MM.1S (cell line): ENCODE data around the gene LRP10.

Experiments used
- DNase-seq: peaks from one replicate; pipeline ENCODE4 v3.0.0-alpha.2; 2015
- H2AFZ ChIP-seq: fragments of 300-600 bp; sonication (generic); 2 replicates; pipeline ENCODE4 v1.6.0; 2016; ENCODE audit warnings: antibody characterized with exemption, low read length
- H3F3A ChIP-seq: fragments of 300-600 bp; sonication (generic); 2 replicates; pipeline ENCODE4 v1.6.1; 2016; ENCODE audit warnings: mild to moderate bottlenecking, antibody characterized with exemption, low read length, moderate library complexity, mixed read lengths; ENCODE audit not compliant: insufficient read depth
- H3K27ac ChIP-seq: fragments of 300-600 bp; sonication (generic); 2 replicates; pipeline ENCODE4 v1.5.1; 2016; ENCODE audit warnings: mild to moderate bottlenecking, low read length
- H3K27me3 ChIP-seq: fragments of 300-600 bp; sonication (generic); replicated peaks from 2 replicates; pipeline ENCODE4 v1.6.0; 2016; ENCODE audit warnings: low read length; ENCODE audit not compliant: insufficient read depth
- H3K36me3 ChIP-seq: fragments of 300-600 bp; sonication (generic); replicated peaks from 2 replicates; pipeline ENCODE4 v1.6.1; 2016; ENCODE audit warnings: mild to moderate bottlenecking, low read length, mixed read lengths; ENCODE audit not compliant: insufficient read depth
- H3K4me1 ChIP-seq: fragments of 300-600 bp; sonication (generic); 2 replicates; pipeline ENCODE4 v1.6.1; 2016; ENCODE audit warnings: low read length, mixed read lengths
- H3K4me2 ChIP-seq: fragments of 300-600 bp; sonication (generic); 2 replicates; pipeline ENCODE4 v1.6.0; 2016; ENCODE audit warnings: low read depth, low read length
- H3K4me3 ChIP-seq: fragments of 300-600 bp; sonication (generic); 2 replicates; pipeline ENCODE4 v1.5.1; 2016; ENCODE audit warnings: low read length, mixed read lengths
- H3K79me2 ChIP-seq: fragments of 300-600 bp; sonication (generic); 2 replicates; pipeline ENCODE4 v1.6.1; 2016; ENCODE audit warnings: mixed run types, low read length, mixed read lengths
- H3K9ac ChIP-seq: fragments of 300-600 bp; sonication (generic); 2 replicates; pipeline ENCODE4 v1.6.1; 2016; ENCODE audit warnings: low read length, mixed read lengths
- H3K9me2 ChIP-seq: fragments of 300-600 bp; sonication (generic); replicated peaks from 2 replicates; pipeline ENCODE4 v1.6.1; 2016; ENCODE audit warnings: mild to moderate bottlenecking, low read length, mixed read lengths; ENCODE audit not compliant: insufficient read depth
- H3K9me3 ChIP-seq: fragments of 300-600 bp; sonication (generic); replicated peaks from 2 replicates; pipeline ENCODE4 v1.6.1; 2016; ENCODE audit warnings: mild to moderate bottlenecking, low read length, mixed read lengths; ENCODE audit not compliant: insufficient read depth
- H4K20me1 ChIP-seq: fragments of 300-600 bp; sonication (generic); 2 replicates; pipeline ENCODE4 v1.6.1; 2016; ENCODE audit warnings: mild to moderate bottlenecking, low read length, moderate library complexity, mixed read lengths; ENCODE audit not compliant: insufficient read depth
- EZH2 ChIP-seq: fragments of 300-600 bp; sonication (generic); optimal IDR thresholded peaks from 2 replicates; pipeline ENCODE3; 2017; ENCODE audit warnings: low read depth, mild to moderate bottlenecking, antibody characterized with exemption, low read length, mixed read lengths
- EZH2phosphoT487 ChIP-seq: fragments of 300-600 bp; sonication (generic); IDR thresholded peaks from 2 replicates; pipeline ENCODE4 v1.6.1; 2018; ENCODE audit warnings: antibody characterized with exemption, low read length
- TF ChIP-seq, protein P1 (sequence below): fragments of 300-600 bp; sonication (generic); IDR thresholded peaks from 2 replicates; pipeline ENCODE4 v1.5.1; 2016; ENCODE audit warnings: antibody characterized with exemption, low read length, mixed read lengths

Gene LRP10

DNA sequence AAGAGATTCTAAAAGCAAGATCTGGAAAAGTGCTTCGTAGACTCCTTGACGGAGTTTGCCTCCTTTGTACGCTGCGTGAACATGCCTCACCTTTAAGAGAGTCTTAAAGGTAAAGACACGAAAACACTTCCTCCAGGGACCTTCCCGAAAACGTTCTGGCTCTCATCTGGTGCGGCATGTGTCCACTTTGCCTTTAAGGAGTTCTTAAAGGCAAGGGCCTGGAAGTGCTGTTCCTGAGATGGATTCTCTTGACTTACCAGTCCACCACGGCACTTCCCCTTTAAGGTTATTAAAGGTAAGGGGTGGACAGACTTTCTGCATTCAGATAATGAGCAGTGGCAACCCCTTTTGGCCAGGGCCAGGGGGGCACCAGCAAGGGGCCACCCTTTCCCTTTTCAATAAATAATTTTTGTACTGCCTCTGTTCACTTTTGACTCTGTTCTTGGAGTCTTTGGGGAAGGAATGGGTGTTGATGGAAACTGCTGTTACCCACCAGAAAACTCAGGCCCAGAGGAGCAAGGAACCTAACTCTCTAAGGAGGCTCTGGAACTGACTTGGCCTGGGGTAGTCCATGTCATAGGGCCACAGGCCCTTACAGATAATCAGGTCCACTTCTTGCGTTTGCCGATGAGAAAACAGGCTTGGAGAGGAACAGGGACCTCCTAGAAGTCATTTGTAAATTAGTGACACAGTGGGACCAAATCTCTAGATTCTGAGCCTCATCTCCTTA, 15.9 kb downstream of the LRP10 start:
- Histone ChIP-seq H3K9ac (peak overlapping the region; percentile 82), H3K79me2 (no peaks in the 10 kb centered on the region), H4K20me1 (no peaks in the 10 kb centered on the region), H3K27me3 (no peaks in the 10 kb centered on the region), H3K27ac (peak overlapping the region; percentile 97), H3F3A (peaks cover 24% of the 10 kb centered on the region), H3K4me3 (peak overlapping the region; percentile 62), H3K4me1 (peaks cover 5% of the 10 kb centered on the region; the same call in 1 of the 2 replicates), H3K4me2 (peak overlapping the region; percentile 79), H2AFZ (peak overlapping the region; percentile 61; the same call in 1 of the 2 replicates), H3K9me3 (no peaks in the 10 kb centered on the region), H3K9me2 (no peaks in the 10 kb centered on the region), H3K36me3 (no peaks in the 10 kb centered on the region)
- TF ChIP-seq EZH2phosphoT487, result no peak
- no peak for TF ChIP-seq EZH2
- TF ChIP-seq, protein P1, sequence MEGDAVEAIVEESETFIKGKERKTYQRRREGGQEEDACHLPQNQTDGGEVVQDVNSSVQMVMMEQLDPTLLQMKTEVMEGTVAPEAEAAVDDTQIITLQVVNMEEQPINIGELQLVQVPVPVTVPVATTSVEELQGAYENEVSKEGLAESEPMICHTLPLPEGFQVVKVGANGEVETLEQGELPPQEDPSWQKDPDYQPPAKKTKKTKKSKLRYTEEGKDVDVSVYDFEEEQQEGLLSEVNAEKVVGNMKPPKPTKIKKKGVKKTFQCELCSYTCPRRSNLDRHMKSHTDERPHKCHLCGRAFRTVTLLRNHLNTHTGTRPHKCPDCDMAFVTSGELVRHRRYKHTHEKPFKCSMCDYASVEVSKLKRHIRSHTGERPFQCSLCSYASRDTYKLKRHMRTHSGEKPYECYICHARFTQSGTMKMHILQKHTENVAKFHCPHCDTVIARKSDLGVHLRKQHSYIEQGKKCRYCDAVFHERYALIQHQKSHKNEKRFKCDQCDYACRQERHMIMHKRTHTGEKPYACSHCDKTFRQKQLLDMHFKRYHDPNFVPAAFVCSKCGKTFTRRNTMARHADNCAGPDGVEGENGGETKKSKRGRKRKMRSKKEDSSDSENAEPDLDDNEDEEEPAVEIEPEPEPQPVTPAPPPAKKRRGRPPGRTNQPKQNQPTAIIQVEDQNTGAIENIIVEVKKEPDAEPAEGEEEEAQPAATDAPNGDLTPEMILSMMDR, result no peak
- peak; percentile 84 for DNase-seq

- Histone ChIP-seq H3K27ac (peak overlapping the region; percentile 97), H3K9me2 (no peaks in the 10 kb centered on the region), H3K27me3 (no peaks in the 10 kb centered on the region), H3K4me2 (peak overlapping the region; percentile 79; the same call in 1 of the 2 replicates), H3K4me3 (peak overlapping the region; percentile 62), H3K79me2 (no peaks in the 10 kb centered on the region), H2AFZ (no peak overlapping the region), H3K9ac (peak overlapping the region; percentile 82), H3F3A (peaks cover 24% of the 10 kb centered on the region), H4K20me1 (no peaks in the 10 kb centered on the region), H3K4me1 (peaks cover 5% of the 10 kb centered on the region; the same call in 1 of the 2 replicates), H3K36me3 (no peaks in the 10 kb centered on the region), H3K9me3 (no peaks in the 10 kb centered on the region)
- peak; percentile 28 for DNase-seq
- TF ChIP-seq EZH2 (no peak), EZH2phosphoT487 (no peak)
- TF ChIP-seq, protein P1, result no peak
Observed at GRCh38 chr14:22887990-22888378, 16.4 kb downstream of the LRP10 start.

DNA sequence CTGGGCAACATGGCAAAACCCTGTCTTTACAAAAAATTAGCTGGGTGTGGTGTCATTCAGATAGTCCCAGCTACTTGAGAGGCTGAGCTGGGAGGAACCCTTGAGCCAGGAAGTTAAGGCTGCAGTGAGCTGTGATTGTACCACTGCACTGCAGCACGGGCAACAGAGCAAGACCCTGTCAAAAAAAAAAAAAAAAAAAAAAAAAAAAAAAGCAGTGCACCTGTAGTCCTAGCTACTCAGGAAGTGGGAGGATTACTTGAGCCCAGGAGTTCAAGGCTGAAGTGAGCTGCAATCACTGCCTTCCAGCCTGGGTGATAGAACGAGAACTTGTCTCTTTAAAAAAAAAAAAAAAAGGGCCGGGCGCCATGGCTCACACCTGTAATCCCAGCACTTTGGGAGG, 17.1 kb downstream of the LRP10 start:
- Histone ChIP-seq H3K4me1 (peaks cover 5% of the 10 kb centered on the region; the same call in 1 of the 2 replicates), H3K9ac (peak overlapping the region; percentile 82; the same call in 1 of the 2 replicates), H3K27ac (peak overlapping the region; percentile 97; the same call in 1 of the 2 replicates)

More for the DNA sequence above, 17.1 kb downstream of the LRP10 start:
- Histone ChIP-seq H3K9me3 (no peaks in the 10 kb centered on the region), H3K4me3 (no peak overlapping the region), H4K20me1 (no peaks in the 10 kb centered on the region), H3K27me3 (no peaks in the 10 kb centered on the region), H3K4me2 (peak overlapping the region; percentile 79; the same call in 1 of the 2 replicates), H3K79me2 (no peaks in the 10 kb centered on the region), H3K36me3 (no peaks in the 10 kb centered on the region), H3K9me2 (no peaks in the 10 kb centered on the region), H2AFZ (no peak overlapping the region), H3F3A (peaks cover 24% of the 10 kb centered on the region)
- TF ChIP-seq, protein P1, result no peak
- no peak for TF ChIP-seq EZH2
- no peak for TF ChIP-seq EZH2phosphoT487
- DNase-seq, result peak; percentile 55
